Measurements from ENCODE around the gene CAPS.

Gene CAPS

DNA sequence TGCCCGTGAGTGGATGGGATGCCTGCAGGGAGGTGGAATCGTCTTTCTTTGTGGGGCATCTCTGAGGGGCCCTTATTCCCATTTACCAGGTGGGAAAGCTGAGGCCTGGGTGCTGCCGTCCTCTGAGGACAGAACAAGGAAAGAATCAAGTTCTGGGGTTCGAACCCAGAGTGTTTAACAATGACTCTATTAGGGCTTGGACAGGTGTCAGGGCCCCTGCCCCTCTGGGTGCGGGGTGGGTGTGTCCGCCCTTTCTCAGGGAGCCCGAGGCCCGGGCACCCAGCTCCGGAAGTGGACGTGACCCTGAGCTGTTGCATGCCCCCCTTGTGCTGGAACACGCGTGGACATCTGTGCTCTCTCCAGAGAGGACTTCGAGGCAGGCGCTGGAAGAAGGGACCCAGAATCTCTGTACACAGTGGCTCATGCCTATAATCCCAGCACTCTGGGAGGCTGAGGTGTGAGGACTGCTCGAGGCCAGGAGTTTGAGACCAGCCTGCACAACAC, 21.2 kb upstream of the CAPS start:
- no peak for DNase-seq

DNA sequence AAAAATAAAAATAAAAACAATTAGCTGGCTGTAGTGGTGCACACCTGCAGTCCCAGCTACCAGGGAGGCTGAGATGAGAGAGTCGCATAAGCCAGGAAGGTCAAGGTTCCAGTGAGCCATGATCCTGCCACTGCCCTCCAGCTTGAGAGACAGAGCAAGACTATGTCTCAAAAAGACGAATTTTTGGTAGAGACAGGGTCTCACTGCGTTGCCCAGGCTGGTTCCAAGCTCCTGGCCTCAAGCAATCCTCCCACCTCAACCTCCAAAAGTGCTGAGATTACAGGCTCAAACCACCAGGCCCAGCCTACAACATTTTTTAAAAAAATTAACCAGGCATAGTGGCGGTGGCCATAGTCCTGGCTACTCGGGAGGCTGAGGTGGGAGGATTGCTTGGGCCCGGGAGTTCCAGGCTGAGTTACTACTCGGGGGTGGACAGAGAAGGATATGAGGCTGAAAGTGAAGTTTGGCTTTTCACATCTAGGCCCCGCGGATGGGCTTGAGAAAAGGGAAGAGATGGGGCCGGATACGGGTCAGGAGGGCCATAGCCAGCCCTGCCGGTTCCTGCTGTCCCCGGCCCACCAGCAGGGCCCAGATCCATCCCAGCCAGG, 20.7 kb upstream of the CAPS start:
- no peak for DNase-seq

DNA sequence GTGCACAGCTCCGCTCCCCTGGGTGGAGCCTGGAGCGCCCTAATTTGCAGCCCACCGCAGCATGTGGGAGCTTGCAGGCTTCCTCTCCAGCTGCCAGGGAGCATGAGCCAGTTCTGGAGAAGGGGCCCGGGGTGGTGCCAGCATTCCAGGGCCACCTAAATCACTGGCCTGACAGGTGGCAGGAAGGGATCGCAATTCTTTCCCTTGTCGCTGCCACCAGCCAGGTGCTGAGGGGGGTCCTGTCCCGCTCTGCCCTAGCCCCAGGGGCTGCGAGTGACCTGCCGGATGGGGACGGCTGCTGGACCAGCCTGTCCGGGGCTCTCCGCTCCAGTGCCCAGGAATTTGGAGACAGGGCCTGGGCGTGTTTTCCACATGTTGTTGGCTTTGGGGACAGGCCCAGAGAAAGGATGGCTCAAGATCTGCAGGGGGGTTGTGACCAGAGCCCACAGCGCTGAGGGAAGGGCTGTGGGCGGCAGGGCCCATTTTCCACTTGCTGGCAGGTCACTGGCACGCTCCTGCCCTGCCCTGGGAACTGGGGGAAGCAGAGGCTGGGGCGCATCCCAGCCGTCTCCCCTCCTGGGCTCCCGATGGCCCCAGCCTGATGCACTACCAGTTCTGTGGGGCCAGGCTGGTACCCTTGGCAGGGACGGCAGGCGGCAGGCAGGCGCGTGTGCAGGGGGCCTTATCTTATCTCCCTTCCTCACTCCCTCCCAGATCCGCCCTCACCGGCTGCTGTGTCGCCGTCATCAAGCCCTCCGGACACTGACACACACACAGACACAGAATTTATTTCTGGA, 19.9 kb upstream of the CAPS start:
- no peak for DNase-seq

DNA sequence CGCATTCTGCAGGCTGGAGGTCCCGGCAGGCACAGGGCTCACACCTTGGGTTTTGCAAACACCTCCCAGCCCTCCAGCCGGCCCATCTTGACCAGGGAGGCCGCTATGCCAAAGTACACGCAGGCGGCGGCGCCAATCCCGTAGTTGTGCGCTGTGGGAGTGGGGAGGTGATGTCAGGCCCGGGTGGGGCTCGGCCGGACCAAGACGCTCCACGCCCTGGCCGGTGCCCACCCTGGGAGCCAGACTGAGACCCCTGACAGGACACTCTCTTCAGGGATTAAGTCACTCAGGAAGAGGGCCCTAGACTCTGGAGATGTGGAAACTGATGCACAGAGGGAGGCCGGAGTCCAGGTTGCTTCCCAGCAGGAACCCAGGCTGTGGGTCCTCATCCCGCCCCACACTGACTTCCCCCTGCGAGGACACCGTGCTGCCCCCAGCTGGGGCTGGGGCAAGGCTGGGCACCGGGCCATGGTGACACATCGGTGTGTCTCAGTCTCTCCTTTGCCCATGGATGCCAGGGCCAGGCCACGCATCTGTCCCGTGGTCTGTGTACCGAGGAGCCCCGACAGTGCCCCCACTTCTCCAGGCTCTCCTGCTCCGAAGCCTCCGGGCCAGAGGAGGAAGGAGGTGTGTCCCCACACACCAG, 19.2 kb upstream of the CAPS start:
- no peak for DNase-seq

DNA sequence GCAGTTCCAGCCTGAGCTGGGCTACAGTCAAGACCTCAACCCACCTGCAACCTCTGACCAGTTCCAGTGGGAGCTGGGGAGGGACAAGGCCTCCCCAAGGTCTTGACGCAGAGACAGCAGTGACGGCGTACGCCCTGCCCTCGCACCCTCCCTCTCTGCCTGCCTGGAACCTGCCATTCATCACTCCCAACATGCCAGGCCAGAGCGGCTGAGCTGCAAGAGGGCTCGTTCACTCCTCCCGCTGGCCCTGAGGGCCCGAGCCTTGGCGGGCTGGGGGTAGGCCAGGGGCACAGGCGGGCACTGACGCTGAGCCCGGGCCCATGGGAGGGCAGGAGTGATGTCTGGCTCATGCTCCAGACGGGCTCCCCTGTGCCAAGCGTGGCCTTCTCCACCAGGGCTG, 18.6 kb upstream of the CAPS start:
- no peak for DNase-seq

DNA sequence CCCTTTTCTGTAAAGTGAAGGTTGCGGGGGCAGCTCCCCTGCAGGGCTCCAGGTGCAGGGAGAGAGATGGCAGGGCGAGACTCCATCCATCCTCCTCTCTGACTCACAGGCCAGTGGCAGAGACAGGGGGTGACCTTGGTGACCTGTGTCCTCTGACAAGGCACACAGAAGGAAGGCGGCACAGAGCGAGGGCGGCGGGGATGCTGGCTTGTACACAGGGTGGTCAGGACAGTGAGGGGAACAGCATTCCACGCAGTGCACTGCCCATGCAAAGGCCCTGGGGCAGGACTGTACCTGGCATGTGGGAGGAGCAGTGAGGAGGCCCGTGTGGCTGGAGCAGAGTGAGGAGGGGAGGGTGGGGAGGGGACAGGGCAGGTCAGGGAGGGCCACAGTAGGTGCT, 18.2 kb upstream of the CAPS start:
- DNase-seq = no peak

DNA sequence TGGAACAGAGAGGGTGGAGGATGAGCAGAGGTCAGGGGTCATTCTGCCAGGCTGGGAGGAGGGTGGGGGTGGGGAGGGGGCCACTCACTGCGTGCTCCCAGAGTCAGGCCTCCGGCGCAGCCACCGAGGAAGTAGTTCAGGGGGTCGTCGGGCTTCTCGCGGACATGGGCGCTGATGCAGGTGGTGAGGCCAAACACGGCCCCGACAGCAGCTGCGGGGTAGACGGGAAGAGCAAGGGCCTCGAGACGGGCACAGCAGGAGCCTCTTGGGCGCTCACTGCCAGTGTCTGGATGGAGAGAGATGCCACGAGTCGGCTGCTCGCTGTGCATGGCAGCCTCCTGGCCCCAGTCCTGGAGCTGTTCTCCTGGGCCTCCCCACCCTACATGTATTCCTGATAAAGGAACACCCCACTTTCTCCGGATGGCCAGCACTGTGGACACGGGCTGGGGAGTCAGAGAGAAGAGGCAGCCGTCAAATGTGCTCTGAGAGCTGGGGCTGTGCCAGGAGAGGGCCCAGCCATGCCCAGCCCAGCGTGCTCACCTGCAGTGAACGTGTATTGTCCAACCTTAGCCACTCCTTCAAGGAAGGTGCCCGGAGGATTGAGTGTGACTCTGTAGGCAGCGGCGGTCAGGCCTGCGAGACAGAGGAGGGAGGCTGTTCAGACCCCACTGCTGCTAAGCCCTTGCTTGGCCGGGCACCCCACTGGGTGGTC, 17.5 kb upstream of the CAPS start:
- no peak for DNase-seq

DNA sequence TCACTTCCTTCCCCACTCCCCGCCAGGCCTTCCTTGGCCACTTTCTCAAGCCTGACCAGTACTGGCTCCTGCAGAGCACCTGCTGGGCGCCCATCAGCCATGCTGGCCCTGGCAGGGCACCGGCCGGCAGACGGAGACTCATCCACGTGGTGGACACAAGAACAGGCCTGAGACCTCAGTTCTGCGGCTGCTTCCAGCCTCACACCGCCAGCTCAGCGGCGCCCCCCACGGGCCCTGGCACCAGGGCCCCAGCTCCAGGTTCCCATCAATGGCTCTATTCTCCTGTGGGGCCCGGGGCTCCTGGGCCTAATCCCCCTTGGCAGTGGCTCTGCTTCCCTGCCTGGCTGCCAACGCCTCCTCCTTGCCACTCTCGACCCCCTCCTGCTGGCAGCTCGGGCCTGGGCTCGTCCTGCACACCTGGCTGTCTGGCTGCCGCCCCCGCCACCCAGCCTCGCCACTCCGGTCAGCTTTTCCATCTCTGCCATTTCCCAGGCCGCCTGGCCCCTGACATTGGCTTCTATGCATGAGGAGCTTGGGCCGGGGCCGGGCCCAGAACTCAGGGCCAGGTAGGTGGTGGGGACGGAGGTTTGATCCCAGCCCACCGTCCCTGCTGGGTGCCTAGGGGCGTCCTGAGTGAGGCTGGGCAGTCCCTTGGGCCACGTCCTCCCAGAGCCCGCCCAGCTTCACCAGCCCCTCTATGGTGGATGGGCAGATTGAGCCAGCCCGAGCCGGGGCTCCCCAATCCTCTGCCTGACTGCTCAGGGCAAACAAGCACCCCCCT, 16.7 kb upstream of the CAPS start:
- no peak for DNase-seq

DNA sequence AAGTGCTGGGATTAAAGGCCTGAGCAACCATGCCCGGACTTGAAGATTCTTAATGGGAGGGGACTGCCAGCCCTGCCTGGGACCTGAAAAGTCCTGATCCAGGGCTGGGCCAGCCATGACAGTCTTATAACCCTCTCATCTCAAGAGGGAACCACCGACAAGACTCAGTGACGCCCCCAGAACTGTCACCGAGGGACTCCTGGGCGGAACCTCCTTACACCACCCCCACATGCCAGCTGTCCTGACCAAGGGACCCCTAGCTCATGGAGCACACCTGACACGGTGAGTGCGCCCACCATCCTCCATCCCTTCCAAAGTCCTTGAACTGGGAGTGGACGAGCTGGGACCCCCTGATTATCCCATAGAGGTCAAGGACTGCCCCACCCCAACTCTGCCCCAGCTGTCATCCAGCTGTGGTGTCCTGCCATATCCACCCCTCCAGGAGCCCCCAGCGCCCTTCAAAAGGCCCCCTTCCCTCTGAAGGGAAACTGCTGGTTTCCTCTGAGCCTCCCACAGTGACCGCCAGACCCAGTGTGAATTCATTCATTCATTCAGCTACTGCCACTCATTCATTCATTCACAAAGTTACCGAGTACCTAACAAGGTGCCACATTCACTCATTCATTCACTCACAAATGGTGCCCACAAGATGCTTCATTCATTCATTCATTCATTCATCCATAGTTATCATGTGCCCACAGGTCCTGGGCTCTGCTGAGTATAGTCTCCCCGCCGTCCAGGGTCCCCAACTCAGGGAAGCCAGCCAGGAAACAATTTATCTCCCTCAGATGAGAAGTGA, 14.1 kb upstream of the CAPS start:
- DNase-seq = no peak

DNA sequence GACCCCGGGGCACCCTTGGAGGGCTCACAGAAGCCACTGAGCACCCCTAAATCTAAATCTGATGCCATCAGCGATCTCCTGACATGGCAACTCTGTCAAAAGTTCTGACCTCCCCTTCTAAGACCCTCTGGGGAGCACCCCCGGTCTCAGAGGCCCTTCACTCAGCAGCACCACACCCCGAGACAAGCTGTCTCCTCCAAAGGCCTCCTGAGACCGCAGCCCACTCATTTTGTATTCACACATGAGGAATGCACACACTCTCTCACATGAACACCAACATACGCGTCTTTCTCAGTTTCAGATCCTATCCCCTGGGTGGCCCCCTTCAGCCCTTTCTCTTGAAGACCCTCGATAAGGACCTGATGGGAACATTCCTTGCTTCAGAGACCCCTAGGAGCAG, 13.1 kb upstream of the CAPS start:
- DNase-seq = no peak

DNA sequence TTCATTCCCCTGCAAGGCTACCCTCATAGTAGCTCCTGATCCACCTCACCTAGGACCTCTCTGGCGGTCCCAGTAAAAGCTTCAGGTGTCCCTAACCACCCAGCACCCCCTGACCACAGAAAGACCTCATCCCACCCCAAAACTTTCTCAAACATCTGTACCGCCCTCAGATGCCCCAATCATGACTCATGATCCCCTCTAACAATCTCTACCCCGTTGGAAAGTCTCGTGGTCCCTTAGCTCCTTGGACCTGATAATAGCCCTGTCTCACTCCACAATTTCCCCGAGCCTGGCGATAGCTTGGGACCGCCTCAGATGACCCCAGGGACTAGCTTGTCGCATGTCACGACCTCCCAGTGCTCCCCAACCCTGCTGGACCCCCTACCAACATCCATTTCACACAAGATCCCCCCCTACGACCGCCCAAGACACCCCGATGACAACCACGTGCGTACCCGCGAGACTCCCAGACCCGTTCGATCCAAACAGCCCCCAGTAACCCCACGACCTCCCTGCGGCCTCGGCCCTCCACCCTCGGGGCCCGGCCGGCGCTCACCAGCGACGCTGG, 10.9 kb upstream of the CAPS start:
- DNase-seq = no peak

DNA sequence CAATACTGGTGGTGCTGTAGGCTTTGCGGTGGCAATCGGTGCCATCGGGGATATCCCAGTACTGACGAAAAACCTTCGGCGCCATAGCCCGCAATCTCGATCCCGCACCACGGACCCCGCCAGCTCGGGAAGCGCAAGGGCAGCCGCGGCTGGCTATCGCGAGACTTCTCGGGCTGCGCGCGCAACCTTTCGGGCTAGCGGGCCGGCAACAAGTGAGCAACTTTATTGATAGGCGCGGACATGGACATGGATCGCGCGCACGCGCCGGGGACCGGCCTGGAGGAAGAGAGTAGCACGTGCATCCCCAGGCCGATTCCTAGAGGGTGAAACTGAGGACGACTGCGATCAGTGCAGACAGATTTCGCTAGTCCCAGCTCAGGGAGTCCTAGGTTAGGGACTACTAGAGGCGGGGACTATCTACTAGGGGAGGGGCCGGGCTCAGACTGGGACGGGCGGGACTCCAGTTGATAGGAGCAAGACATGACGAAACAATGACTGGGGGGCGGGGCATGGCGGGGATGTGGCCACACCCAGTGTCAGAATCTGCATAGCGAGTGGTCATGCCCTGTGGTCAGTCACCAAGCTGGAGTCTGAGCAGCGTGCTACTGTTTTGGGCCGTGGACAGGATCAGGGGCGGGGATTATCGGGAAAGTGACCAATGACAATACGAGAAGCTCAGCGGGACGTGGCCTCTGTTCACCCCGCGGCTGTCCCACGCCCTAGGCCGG, 10.3 kb upstream of the CAPS start, which contains the start of gene NDUFA11:
TSS of gene NDUFA11 (minus strand) at position 167 of the 728 bp plus-strand sequence. CDS start at position 85, 82 bp downstream.
- DNase-seq = peak; percentile 99

DNA sequence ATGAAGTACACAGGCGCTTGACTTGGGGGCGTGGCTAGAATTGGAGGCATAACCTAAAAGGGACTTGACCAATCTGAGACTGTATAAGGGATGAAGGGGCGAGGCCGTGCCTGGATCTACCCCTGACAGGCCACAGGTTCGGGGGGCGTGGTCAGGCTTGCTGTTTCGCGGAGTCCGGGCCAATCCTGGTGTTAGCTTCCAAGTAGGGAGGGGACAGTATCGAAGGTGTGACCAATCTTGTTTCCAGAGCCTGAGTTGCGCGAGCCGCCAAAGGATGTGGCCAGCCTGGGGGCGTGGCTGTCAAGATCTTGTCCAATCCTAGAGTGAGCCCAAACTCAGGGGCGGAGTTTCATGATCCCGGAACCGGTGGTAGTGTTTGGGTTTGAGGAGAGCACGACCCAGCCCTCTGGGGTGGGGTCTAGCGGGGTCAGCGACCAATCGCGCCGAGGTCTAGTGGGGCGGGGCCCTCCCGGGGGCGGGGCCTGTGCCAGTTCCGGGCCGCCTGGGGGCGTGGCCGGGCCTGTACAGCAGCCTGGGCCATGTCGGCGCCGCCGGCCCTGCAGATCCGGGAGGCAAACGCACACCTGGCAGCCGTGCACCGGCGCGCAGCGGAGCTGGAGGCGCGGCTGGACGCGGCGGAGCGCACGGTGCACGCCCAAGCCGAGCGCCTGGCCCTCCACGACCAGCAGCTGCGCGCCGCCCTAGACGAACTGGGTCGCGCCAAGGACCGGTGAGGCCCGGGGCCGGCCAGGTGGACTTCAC, 9.5 kb upstream of the CAPS start, which contains the start of gene VMAC:
TSS of gene VMAC (plus strand) at position 521 of the 762 bp plus-strand sequence. CDS start at position 540, 19 bp downstream.
- peak; percentile 98 for DNase-seq

DNA sequence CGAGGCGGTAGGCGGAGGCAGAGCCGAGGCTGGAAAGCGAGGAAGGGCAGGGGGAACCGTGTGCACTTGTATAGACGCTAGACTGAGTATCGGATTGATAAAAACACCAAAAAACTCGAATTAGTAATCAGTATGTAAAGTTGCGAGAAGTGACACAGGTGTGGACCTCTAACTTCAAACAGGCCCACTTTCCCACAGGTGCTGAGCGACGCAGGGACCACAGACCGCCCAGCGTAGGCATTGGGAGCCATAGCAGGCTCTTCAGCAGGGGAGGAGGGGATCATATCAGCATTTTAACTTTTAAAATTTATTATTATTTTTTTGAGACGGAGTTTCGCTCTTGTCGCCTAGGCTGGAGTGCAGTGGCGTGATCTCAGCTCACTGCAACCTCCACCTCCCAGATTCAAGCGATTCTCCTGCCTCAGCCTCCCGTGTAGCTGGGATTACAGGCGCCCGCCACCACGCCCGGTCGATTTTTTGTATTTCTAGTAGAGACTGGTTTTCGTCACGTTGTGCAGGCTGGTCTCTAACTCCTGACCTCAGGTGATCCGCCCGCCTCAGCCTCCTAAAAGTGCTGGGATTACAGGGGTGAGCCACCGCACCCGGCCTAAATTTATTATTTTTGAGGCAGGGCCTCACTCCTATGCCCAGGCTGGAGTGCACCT, 8.8 kb upstream of the CAPS start:
- no peak for DNase-seq

DNA sequence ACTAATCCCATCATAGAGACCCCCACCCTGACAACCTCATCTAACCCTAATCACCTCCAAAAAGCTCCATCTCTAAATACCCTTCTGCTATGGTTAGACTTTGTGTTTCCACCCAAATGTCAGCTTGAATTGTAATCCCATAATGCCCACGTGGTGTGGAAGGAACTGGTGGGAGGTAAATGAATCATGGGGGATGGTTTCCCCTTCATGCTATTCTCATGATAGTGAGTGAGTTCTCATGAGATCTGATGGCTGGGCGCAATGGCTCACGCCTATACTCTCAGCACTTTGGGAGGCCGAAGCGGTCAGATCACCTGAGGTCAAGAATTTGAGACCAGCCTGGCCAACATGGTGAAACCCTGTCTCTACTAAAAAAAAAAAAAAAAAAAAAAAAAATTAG, 6.8 kb upstream of the CAPS start:
- DNase-seq = no peak

DNA sequence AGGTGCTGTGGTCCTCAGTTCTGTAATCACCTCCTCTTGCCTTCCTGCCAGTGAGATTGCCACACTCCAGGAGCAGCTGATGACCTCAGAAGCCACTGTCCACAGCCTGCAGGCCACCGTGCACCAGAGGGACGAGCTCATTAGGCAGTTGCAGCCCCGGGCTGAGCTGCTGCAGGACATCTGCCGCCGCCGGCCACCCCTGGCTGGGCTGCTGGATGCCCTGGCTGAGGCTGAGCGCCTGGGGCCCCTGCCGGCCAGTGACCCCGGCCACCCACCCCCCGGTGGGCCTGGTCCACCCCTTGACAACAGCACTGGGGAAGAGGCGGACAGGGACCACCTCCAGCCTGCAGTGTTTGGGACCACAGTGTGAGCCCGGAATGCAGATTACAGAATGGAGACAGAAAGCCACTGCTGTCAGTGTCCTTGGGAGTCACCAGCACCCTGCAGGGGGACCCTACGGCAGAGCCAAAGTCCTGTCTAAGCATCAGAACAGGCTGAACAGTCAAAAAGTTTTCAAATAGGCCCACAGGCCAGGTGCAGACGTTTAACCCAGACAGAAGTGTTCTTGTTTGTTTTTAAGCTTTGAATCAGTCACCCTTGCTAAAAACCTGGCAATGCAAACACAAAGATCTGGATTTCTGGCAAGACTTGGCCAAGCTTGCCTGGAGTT, 5.1 kb upstream of the CAPS start:
- DNase-seq = no peak

DNA sequence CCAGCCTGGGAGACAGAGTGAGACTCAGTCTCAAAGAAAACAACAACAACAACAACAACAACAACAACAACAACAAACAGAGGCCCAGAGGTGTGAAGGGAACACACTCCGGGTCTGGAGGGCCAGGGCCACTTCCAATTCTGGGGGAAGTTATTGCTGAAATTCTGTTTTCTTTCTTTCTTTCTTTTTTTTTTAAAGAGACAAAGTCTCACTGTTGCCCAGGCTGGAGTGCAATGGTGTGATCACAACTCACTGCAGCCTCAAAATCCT, 3.5 kb upstream of the CAPS start:
- DNase-seq = no peak

DNA sequence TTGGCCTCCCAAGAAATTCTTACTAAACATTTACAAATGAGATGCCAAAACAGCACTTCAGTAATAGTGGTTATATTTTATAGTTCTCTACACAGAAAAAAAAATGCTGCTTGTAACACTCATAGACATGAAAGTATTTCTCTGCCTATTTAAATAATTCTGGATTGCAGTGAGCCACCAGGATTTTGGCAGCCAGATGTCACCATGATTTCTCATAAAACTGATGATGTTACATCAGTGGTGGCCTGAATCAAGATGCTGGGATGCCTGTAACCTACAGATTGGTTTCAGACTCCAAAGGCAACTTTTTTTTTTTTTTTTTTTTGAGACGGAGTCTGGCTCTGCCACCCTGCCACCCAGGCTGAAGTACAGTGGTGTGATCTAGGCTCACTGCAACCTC, 2.7 kb upstream of the CAPS start:
- no peak for DNase-seq

DNA sequence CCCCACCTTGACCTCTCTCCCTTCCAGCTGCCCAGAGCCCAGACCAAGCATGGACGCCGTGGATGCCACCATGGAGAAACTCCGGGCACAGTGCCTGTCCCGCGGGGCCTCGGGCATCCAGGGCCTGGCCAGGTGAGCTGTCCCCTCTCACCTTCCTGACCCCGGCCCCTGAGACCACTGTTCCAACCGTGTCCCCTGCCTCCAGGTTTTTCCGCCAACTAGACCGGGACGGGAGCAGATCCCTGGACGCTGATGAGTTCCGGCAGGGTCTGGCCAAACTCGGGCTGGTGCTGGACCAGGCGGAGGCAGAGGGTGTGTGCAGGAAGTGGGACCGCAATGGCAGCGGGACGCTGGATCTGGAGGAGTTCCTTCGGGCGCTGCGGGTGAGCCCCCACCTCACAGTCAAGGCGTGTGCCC, 312 bp downstream of the CAPS start:
- DNase-seq = no peak
